GM21528 (cell line): Measurements from ENCODE around the gene SPTLC3.

Experiments used
- ATAC-seq: cut with Tn5 transposase; IDR thresholded peaks from one replicate; pipeline ENCODE4 v1.9.1; 2021; ENCODE audit warnings: mild to moderate bottlenecking, moderate library complexity; ENCODE audit not compliant: unreplicated experiment, low FRiP score

The SPTLC3 gene

GRCh38 chr20:12984069-12984765, 24.6 kb upstream of the SPTLC3 start:
- ATAC-seq: no peak

- ATAC-seq: no peak
Measured at GRCh38 chr20:12984863-12985262, 23.9 kb upstream of the SPTLC3 start.

DNA sequence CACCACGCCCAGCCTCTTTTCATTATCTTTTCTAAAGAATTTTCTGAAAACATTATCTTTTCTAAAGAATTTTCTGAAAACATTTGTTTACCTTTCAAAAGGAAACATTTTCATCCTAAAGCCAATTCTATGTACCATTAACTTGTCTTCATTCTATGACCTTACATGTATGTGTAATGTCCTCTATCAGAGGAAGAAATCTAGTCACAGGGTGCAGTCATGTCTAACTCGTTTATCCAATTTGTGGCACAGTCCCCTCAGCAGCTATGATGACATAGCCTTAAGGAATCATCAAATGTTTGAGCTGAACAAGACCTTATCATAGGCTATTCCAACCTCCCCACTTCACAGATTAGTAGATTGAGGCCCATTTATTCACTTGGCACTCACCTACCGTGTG, 21.5 kb upstream of the SPTLC3 start:
- no peak for ATAC-seq

- ATAC-seq: no peak
Measured at GRCh38 chr20:12989586-12990115, 19.1 kb upstream of the SPTLC3 start.

DNA sequence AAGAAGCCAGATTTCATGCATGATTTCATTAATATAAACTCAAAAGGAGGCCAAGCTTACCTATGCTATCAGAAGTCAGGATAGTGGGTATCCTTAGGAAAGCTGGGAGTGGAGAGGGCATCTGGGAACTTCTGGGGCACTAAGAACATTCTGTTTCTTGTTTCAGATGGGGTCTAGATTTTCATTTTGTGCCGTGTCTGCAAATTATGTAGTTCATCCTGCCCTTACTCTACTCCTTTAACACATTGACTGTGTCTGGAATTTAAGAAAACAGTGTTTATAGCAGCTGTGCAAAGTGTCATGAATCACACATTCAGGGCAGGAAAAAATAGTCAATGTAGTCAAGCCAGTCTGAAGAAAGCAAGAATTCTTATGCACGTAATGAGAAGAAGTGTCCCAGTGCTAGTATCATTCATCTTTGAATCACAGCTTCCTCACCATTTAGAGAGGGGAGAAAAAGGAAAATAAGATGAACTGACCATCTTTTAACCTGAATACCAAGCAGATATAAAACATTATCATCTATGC, 11.6 kb upstream of the SPTLC3 start:
- no peak for ATAC-seq

DNA sequence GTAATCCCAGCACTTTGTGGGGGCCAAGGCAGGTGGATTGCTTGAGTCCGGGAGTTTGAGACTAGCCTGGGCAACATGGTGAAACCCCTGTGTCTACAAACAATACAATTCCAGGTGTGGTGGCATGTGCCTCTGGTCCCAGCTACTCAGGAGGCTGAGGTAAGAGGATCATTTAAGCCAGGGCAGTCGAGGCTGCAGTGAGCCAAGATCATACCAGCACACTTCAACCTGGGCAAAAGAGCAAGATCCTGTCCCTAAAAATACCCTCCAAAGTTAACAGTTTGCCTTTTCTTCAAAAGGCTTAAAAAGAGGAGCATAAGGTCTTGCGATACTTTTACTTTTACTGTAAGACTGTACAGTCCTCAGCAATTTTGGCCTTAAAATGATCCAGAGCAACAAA, 10.7 kb upstream of the SPTLC3 start:
- no peak for ATAC-seq

- no peak for ATAC-seq
Measured at GRCh38 chr20:12999201-12999600, 9.6 kb upstream of the SPTLC3 start.

DNA sequence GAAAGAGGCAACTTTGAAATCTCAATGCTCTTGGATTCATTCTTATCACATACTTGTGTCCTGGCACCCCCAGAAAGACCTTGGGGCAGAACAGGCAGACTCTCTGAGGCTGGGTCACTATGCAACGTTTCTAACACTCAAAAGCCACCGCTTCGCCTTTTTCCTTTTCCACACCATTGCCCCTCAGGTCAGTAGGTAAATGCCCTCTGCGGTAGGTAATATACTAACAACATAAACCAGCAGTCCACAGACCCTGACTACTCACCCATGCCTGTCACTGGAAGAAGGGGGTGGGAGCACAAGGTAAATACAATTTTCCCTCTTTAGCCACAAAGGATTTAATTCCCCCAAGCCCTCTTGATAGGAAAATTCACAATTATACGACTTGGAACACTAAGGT, 6.5 kb upstream of the SPTLC3 start:
- no peak for ATAC-seq

DNA sequence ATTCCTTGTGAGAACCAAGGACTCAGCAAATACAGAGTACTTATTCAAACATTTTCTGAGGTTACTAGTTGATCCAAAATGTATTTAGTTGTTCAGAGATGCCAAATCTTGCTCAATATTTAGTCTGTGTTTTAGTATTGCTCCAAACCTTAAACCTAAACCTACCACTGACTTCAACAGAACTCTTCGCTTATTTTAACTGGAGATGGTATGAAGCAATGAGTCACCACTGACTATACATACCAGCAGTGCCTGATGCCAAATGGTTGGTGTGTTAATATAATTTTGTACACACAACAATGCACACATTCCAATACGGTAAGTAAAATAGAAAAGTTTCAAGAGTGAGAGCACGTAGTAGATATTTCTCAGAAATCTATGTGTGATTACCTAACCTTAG, 1.9 kb upstream of the SPTLC3 start:
- ATAC-seq: no peak

DNA sequence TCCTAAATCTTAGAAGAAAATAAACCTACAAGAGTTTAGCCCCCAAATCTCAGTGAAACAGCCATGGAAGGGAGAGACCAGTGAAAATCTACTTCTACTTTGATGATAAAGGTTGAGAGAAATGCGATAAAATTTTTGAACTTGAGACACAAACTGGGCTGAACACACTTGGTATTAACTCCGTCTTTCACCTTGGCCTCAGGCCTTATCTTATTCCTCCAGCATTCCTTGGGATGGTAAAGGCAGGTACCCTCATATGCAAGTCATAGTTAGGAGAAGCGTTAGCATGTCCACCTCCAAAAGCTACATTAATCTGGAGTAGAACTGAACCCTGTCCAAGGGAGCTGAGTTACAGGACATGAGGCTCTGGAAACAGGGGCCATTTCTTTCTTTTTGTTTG, 1.2 kb upstream of the SPTLC3 start:
- ATAC-seq: no peak

DNA sequence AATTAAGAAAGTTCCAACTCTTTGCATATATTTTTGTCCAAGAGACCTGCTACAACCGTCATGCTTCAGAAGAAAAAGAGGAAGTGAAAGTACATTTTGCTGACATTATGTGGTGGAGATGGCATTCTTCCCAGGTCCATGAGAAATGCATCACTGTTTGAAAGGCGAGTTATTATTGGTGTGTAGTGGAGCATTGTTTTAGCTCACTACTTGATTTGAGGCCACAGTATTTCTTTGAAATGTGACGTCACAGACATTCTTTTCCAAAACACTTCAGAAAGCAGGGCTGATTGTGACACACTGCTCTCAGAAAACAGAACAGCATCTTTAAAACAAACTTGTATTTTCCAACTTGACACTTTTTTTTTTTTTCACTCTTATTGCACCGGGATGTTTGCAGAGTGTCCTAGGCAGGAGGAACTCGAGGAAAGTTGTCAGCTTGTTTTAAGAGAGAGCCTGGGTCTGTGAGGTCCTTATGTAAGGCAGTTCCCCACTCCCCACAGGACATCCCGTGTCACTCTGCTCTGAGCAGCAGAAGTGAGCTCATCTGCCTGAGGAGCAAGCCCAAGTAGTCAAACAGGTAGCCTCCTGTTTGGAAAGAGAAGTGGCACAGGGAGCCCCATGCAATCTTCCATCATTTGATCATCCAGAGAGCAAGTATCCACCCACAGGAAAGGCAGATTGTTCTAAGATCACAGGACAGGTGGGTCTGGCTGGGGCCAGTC, 1.1 kb downstream of the SPTLC3 start:
- peak; percentile 91 for ATAC-seq

DNA sequence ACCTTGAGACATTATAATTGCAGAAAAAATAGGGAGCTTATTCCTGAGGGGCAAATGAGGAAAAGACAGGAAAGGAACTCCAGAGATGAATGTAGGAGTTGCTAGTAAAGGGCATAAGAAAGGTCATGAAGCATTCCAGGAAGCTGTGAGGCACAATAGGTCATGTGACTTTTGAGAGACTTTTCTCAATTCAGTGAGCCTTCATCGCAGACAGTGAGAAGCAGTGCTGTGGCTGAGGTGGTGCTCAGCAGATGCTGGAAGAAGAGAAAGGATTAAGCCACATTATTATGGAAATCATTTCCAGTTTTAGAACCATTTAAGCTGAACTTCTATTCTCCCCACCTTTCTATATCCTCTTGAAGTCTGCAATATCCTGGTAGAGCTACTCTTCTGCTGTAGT, 4.1 kb downstream of the SPTLC3 start:
- no peak for ATAC-seq

DNA sequence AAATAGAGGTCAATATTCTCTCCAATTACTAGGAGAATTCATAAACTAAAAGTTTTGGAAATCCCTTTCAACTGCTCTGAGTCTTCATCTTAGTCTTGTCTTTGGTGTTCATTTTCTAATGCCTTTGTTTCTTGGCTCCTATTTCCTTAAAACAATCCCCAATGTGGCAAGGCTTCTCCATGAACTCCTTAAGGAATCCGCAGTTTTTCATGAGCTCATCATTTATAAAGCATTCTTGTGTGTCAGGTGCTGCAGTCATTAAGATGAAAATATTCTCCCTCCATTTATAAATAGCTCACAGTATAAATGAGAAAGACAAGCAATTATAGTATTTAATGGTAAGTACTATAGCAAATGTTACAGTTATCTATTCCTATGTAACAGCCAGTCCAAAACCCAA, 4.6 kb downstream of the SPTLC3 start:
- ATAC-seq: no peak

GRCh38 chr20:13017235-13017634, 8.5 kb downstream of the SPTLC3 start:
- ATAC-seq: no peak

- ATAC-seq: no peak
Measured at GRCh38 chr20:13017883-13018535, 9.2 kb downstream of the SPTLC3 start.

- ATAC-seq: no peak
Measured at GRCh38 chr20:13021205-13021970, 12.6 kb downstream of the SPTLC3 start.

GRCh38 chr20:13022401-13023155, 13.8 kb downstream of the SPTLC3 start:
- no peak for ATAC-seq

GRCh38 chr20:13024596-13024995, 15.8 kb downstream of the SPTLC3 start:
- no peak for ATAC-seq

- no peak for ATAC-seq
Measured at GRCh38 chr20:13025181-13025580, 16.4 kb downstream of the SPTLC3 start.

DNA sequence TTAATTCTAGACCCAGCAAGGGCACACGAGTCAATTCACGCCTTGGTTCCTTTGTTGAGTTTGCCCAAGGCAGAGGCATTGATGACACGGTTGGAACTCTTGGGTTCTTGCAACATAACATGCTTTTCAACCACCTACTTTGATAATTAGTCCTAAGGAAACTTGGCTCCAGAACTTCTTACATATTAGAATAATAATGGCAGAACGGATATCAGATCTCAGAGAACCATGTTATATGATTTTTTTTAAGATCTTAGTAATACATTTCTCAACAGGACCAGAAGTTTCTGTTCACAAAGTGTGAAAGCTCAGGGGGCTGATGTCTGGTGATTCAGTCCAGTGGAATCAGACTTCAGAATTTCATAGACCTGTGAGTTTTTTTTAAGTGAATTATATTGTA, 19.2 kb downstream of the SPTLC3 start:
- ATAC-seq: no peak
